HepG2 (cell line): ENCODE measurements around the gene EXOC6B. TPM values are rescaled to one million over a fixed set of nuclear protein-coding genes. Genes with fewer than 3 reads are reported as not detected.

ENCODE experiments used
- ATAC-seq: fragments of 200-7000 bp; cut with Tn5 transposase; 3 replicates; pipeline ENCODE4 v1.9.1; 2020; ENCODE audit warnings: mild to moderate bottlenecking, moderate library complexity
- BruUV-seq: library from RNA; stranded (reverse); fragments of 400-500 nt; replicated peaks from 2 replicates; lab custom pipeline; 2021; lab: Mats Ljungman, UMichigan
- CTCF ChIA-PET: fragments of 300-600 bp; formaldehyde crosslinking; extraction: SDS; loops from one replicate; lab custom pipeline; 2021; ENCODE audit warnings: low total read pairs, inconsistent platforms, low intra/inter-chr PET ratio; lab: Yijun Ruan, JAX
- POLR2A ChIA-PET: fragments of 350-600 bp; sonication (Branson Sonifier 250); formaldehyde crosslinking; loops from one replicate; lab custom pipeline; 2020; ENCODE audit warnings: antibody characterized with exemption, inconsistent platforms; lab: Yijun Ruan, JAX
- DNase-seq: peaks from one replicate; pipeline ENCODE4 v3.0.0-alpha.2; 2015; ENCODE audit warnings: low spot score
- FAIRE-seq: peaks from 3 replicates; lab custom pipeline; 2011; peaks lifted over from hg19 to GRCh38; lab: Jason Lieb, UNC
- H2AFZ ChIP-seq: one replicate; pipeline ENCODE4 v1.6.1; 2011; ENCODE audit warnings: low read length, inconsistent platforms
- H3K27ac ChIP-seq: fragments of 300-600 bp; 3 replicates; pipeline ENCODE4 v1.8.0; 2011; ENCODE audit warnings: mixed run types, mild to moderate bottlenecking, mixed read lengths, low read length, inconsistent platforms; ENCODE audit not compliant: insufficient read depth; ENCODE audit errors: extremely low read length
- H3K27me3 ChIP-seq, 2 experiments: fragments of 200-600 bp in 1 of 2; 2 replicates in 1 of 2; 3 replicates in 1 of 2; pipeline versions ENCODE4 v1.6.0 to v1.8.0; 2011; ENCODE audit warnings: low read length in 2 of 2, mild to moderate bottlenecking in 2 of 2, moderate library complexity in 2 of 2, inconsistent platforms in 1 of 2; ENCODE audit not compliant: insufficient read depth in 2 of 2, control insufficient read depth in 1 of 2
- H3K36me3 ChIP-seq, 2 experiments: fragments of 200-600 bp in 1 of 2; replicated peaks in 1 of 2; 2 replicates in 1 of 2; 3 replicates in 1 of 2; pipeline versions ENCODE4 v1.5.1 to v1.8.0; 2011; ENCODE audit warnings: low read length in 2 of 2, inconsistent platforms in 1 of 2; ENCODE audit not compliant: insufficient read depth in 2 of 2, control insufficient read depth in 1 of 2
- H3K4me1 ChIP-seq: 2 replicates; pipeline ENCODE4 v1.5.1; 2012; ENCODE audit warnings: low read length, inconsistent platforms; ENCODE audit not compliant: insufficient read depth
- H3K4me2 ChIP-seq: 2 replicates; pipeline ENCODE4 v1.6.0; 2011; ENCODE audit warnings: low read depth, low read length, inconsistent platforms
- H3K4me3 ChIP-seq, 3 experiments: fragments of 200-600 bp in 1 of 3; sonication (generic), shearing (Covaris generic) in 1 of 3; replicated peaks in 1 of 3; 2 replicates each; pipeline ENCODE4 v1.5.1; 2011 to 2016; ENCODE audit warnings: low read length in 3 of 3, inconsistent platforms in 2 of 3, low read depth in 2 of 3, mild to moderate bottlenecking in 2 of 3, control low read depth in 1 of 3, mixed read lengths in 1 of 3; ENCODE audit not compliant: insufficient read depth in 1 of 3
- H3K79me2 ChIP-seq: one replicate; pipeline ENCODE4 v1.6.1; 2011; ENCODE audit warnings: low read length, inconsistent platforms; ENCODE audit not compliant: insufficient read depth
- H3K9ac ChIP-seq: 2 replicates; pipeline ENCODE4 v1.6.0; 2011; ENCODE audit warnings: mild to moderate bottlenecking, low read depth, low read length, inconsistent platforms; ENCODE audit not compliant: insufficient read depth
- H3K9me3 ChIP-seq: 2 replicates; pipeline ENCODE4 v1.5.1; 2012; ENCODE audit warnings: mild to moderate bottlenecking, low read length
- H4K20me1 ChIP-seq: 2 replicates; pipeline ENCODE4 v1.6.0; 2011; ENCODE audit warnings: inconsistent platforms, mild to moderate bottlenecking, low read length, moderate library complexity; ENCODE audit not compliant: insufficient read depth
- CEBPB ChIP-seq: IDR thresholded peaks from 2 replicates; pipeline ENCODE4 v1.6.1; 2011; ENCODE audit warnings: low read depth, low read length, improper control_type of control experiment, borderline replicate concordance
- CREBL2 ChIP-seq: sonication (generic); formaldehyde crosslinking; IDR thresholded peaks from 2 replicates; pipeline ENCODE4 v1.8.1; 2023; ENCODE audit warnings: missing genetic modification reagents, mild to moderate bottlenecking, borderline replicate concordance
- MAFF ChIP-seq: IDR thresholded peaks from 2 replicates; pipeline ENCODE4 v1.6.1; 2011; ENCODE audit warnings: low read depth, low read length, improper control_type of control experiment
- MAFK ChIP-seq, 2 experiments: IDR thresholded peaks in 1 of 2; conservative IDR thresholded peaks in 1 of 2; 2 replicates each; pipeline ENCODE4 v1.6.1; 2011; ENCODE audit warnings: improper control_type of control experiment in 2 of 2, low read length in 2 of 2
- MBD4 ChIP-seq: IDR thresholded peaks from 2 replicates; pipeline ENCODE4 v1.6.1; 2012; ENCODE audit warnings: low read length, inconsistent platforms, borderline replicate concordance
- MED13 ChIP-seq: sonication (generic); formaldehyde crosslinking; IDR thresholded peaks from 2 replicates; pipeline ENCODE4 v1.5.0; 2020; ENCODE audit warnings: missing genetic modification reagents
- NONO ChIP-seq, 2 experiments: fragments of 450-650 bp in 1 of 2; sonication (generic) in 1 of 2; formaldehyde crosslinking in 1 of 2; IDR thresholded peaks in 1 of 2; conservative IDR thresholded peaks in 1 of 2; 2 replicates each; pipeline versions ENCODE4 v1.6.1 to v1.8.0; 2017 to 2022; ENCODE audit warnings: mild to moderate bottlenecking in 1 of 2, missing genetic modification reagents in 1 of 2, moderate library complexity in 1 of 2
- REL ChIP-seq: sonication (generic); formaldehyde crosslinking; conservative IDR thresholded peaks from 2 replicates; pipeline ENCODE4 v1.8.0; 2022; ENCODE audit warnings: mild to moderate bottlenecking, missing genetic modification reagents, moderate library complexity
- ZNF737 ChIP-seq: sonication (generic); formaldehyde crosslinking; IDR thresholded peaks from 2 replicates; pipeline ENCODE4 v1.5.0; 2020; ENCODE audit warnings: missing genetic modification reagents, mild to moderate bottlenecking, borderline replicate concordance
- WGBS: methylation state at CpG from one replicate; pipeline ENCODE4 v1.1.6; 2017; ENCODE audit warnings: low lambda C conversion rate; 5-methylcytosine and 5-hydroxymethylcytosine counted together
- in situ Hi-C: cut with HindIII; loops from 2 replicates; pipeline ENCODE4 v1.10.0; 2017; ENCODE audit warnings: low pct_unique_long_range_greater_than_20kb; ENCODE audit not compliant: extremely low pct_ligation_motif_present
- intact Hi-C: fragments of 100-400 bp; cut with micrococcal nuclease; formaldehyde crosslinking; loops from one replicate; pipeline ENCODE4 v1.10.0; 2022; ENCODE audit not compliant: unreplicated experiment
- polyA plus RNA-seq, 8 experiments: library from polyadenylated mRNA; depleted of rRNA in 3 of 8; stranded (reverse) in 7 of 8; unstranded in 1 of 8; fragments of >200 nt; fragmentation: Illumina TruSeq in 4 of 8; extraction: Trizol in 4 of 8; gene quantifications; 2 replicates each; pipeline versions ENCODE4 v1.2.1 to v1.2.3, GENCODE V29; 2011 to 2016; ENCODE audit warnings: low read depth in 4 of 8, missing spikeins in 1 of 8, mixed read lengths in 1 of 8; ENCODE audit not compliant: insufficient read depth in 1 of 8
- total RNA-seq, 5 experiments: library from RNA; depleted of rRNA; stranded (reverse); fragments of >200 nt; fragmentation: Illumina TruSeq; extraction: Trizol; gene quantifications; 2 replicates each; pipeline ENCODE4 v1.2.3, GENCODE V29; 2016; ENCODE audit warnings: low read depth in 1 of 5

EXOC6B gene
- total and polyA plus RNA-seq, 2 of the 13 experiments (the other 11 are each of a cell fraction or from before 2014, with no cell fraction given): 9.1 to 15.9 TPM

DNA sequence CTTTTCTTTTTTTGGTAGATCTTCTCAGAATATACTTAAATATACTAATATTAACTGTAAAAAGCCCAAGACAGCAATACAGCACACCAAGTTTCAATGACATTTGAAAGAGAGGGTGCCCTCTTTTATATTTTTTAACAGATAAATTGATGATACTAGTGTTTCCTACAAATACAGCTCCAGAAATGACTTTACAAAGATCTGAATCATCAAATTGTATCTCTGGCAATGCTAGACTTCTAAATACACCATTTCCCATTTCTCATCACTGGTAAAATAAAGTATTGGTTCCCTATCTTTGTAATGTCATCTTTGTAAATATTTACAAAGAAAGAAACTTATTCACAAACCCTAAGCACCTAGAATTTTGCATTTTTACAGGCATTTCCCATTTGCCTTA, 281.3 kb downstream of the EXOC6B start:
- in situ Hi-C loops (no loop called here), intact Hi-C loops (no loop called here)
- H3K4me1 ChIP-seq: peaks cover 19% of the 10 kb centered on the region
- H3K4me2 ChIP-seq: no peak overlapping the region
- FAIRE-seq: no peak
- no peaks in the 10 kb centered on the region for H4K20me1 ChIP-seq
- ATAC-seq: no peak
- no peaks in the 10 kb centered on the region for H3K9me3 ChIP-seq
- H3K9ac ChIP-seq: no peak overlapping the region
- H3K36me3 ChIP-seq: no peaks in the 10 kb centered on the region
- DNase-seq: no peak
- 0 out of 2 replicates have a peak, but pooled peaks have one; percentile 13 for TF ChIP-seq MAFF
- TF ChIP-seq MED13 (CRISPR knock-in tag): no peak
- no peak for TF ChIP-seq CREBL2 (CRISPR knock-in tag)
- TF ChIP-seq ZNF737 (CRISPR knock-in tag): no peak
- 0 out of 4 replicates have a peak, but pooled peaks of 1 of the 2 experiments have one; percentile 48 for TF ChIP-seq MAFK (conservative IDR thresholded peaks at IDR 0.05 in 1 of 2, IDR thresholded peaks at IDR 0.05 in 1 of 2; ENCODE audit: low read length in 2 of 2)
- H3K27me3 ChIP-seq: no peaks in the 10 kb centered on the region
- H3K79me2 ChIP-seq: no peaks in the 10 kb centered on the region
- no peak overlapping the region for H3K4me3 ChIP-seq
- POLR2A ChIA-PET: no interaction called here
- CTCF ChIA-PET: no interaction called here
- no peak overlapping the region for H2AFZ ChIP-seq
- BruUV-seq: no TSS peak
- no peak overlapping the region for H3K27ac ChIP-seq

GRCh38 chr2:72543497-72544216, 282.2 kb downstream of the EXOC6B start:
- BruUV-seq: no TSS peak
- WGBS: 92% methylated on average over 3 of the region's 3 CpGs
- in situ Hi-C loops (no loop called here), intact Hi-C loops (no loop called here)
- Histone ChIP-seq H3K27ac (no peak overlapping the region), H3K4me3 (no peak overlapping the region), H3K9me3 (no peaks in the 10 kb centered on the region), H3K4me2 (no peak overlapping the region), H3K9ac (no peak overlapping the region), H3K79me2 (no peaks in the 10 kb centered on the region), H4K20me1 (no peaks in the 10 kb centered on the region), H2AFZ (no peak overlapping the region), H3K27me3 (no peaks in the 10 kb centered on the region), H3K4me1 (peaks cover 23% of the 10 kb centered on the region), H3K36me3 (no peaks in the 10 kb centered on the region)
- ChIA-PET POLR2A (no interaction called here), CTCF (no interaction called here)
- FAIRE-seq: no peak
- ATAC-seq: no peak
- TF ChIP-seq NONO (IDR thresholded peaks at IDR 0.05): no peak
- no peak for TF ChIP-seq NONO (CRISPR knock-in tag; conservative IDR thresholded peaks at IDR 0.05)
- peak; percentile 21; the same call in 1 of the 2 replicates for TF ChIP-seq CEBPB
- TF ChIP-seq MBD4: no peak
- no peak for TF ChIP-seq REL (CRISPR knock-in tag)
- no peak for DNase-seq
